ENCODE data around the gene GUCY2C.

Gene GUCY2C

GRCh38 chr12:14619741-14620501 lies 76.5 kb downstream of the GUCY2C start:
- DNase-seq, result no peak

GRCh38 chr12:14618983-14619382 lies 77.4 kb downstream of the GUCY2C start:
- peak; percentile 12 for DNase-seq

GRCh38 chr12:14614704-14615121 lies 81.7 kb downstream of the GUCY2C start:
- DNase-seq, result no peak

GRCh38 chr12:14613718-14614117 lies 82.7 kb downstream of the GUCY2C start:
- DNase-seq, result no peak

GRCh38 chr12:14612898-14613445 lies 83.4 kb downstream of the GUCY2C start:
- DNase-seq, result no peak

GRCh38 chr12:14612250-14612649 lies 84.1 kb downstream of the GUCY2C start:
- DNase-seq, result no peak

GRCh38 chr12:14611640-14612203 lies 84.7 kb downstream of the GUCY2C start:
- DNase-seq, result no peak

GRCh38 chr12:14607568-14607967 lies 88.8 kb downstream of the GUCY2C start:
- no peak for DNase-seq

GRCh38 chr12:14605401-14605989 lies 90.9 kb downstream of the GUCY2C start:
- DNase-seq, result no peak

GRCh38 chr12:14601692-14602478 lies 94.5 kb downstream of the GUCY2C start:
- no peak for DNase-seq

- DNase-seq, result no peak
Measured at GRCh38 chr12:14597480-14597879, 98.9 kb downstream of the GUCY2C start.

- DNase-seq, result peak; percentile 41
Measured at GRCh38 chr12:14591719-14592118, 104.7 kb downstream of the GUCY2C start.

GRCh38 chr12:14589169-14590004 lies 107.0 kb downstream of the GUCY2C start:
- no peak for DNase-seq

GRCh38 chr12:14588571-14588970 lies 107.8 kb downstream of the GUCY2C start:
- DNase-seq, result no peak

GRCh38 chr12:14578646-14579045 lies 117.8 kb downstream of the GUCY2C start:
- no peak for DNase-seq

GRCh38 chr12:14577344-14577743 lies 119.1 kb downstream of the GUCY2C start:
- no peak for DNase-seq

- DNase-seq, result no peak
Measured at GRCh38 chr12:14576896-14577295, 119.5 kb downstream of the GUCY2C start.

GRCh38 chr12:14575585-14575984 lies 120.8 kb downstream of the GUCY2C start:
- DNase-seq, result no peak

GRCh38 chr12:14573118-14573517 lies 123.3 kb downstream of the GUCY2C start:
- no peak for DNase-seq

- DNase-seq, result no peak
Measured at GRCh38 chr12:14572401-14572800, 124.0 kb downstream of the GUCY2C start.

GRCh38 chr12:14571779-14572178 lies 124.6 kb downstream of the GUCY2C start:
- DNase-seq, result no peak

- DNase-seq, result no peak
Measured at GRCh38 chr12:14570231-14570630, 126.2 kb downstream of the GUCY2C start.
